HG03139 (cell line): ENCODE measurements around the gene ZNF780A.
"Not testable (repeated sequence)": the region's sequence is repeated elsewhere in the genome, so short reads cannot be mapped to it uniquely, and the experiment has no call there.

ENCODE experiments used
- ATAC-seq: cut with Tn5 transposase; IDR thresholded peaks from one replicate; pipeline ENCODE4 v1.9.1; 2021; ENCODE audit not compliant: unreplicated experiment

ZNF780A gene

GRCh38 chr19:40090241-40091204 is at the start of gene ZNF780A:
TSS of gene ZNF780A (minus strand) at chr19:40090943. CDS start at chr19:40084753, 6,190 bp downstream.
- peak; percentile 55 for ATAC-seq

- no peak for ATAC-seq
Measured at GRCh38 chr19:40139533-40140287, 49.0 kb upstream of the ZNF780A start.

GRCh38 chr19:40136818-40137217 is 46.1 kb upstream of the ZNF780A start:
- no peak for ATAC-seq

GRCh38 chr19:40134866-40135265 is 44.1 kb upstream of the ZNF780A start:
- ATAC-seq: no peak

DNA sequence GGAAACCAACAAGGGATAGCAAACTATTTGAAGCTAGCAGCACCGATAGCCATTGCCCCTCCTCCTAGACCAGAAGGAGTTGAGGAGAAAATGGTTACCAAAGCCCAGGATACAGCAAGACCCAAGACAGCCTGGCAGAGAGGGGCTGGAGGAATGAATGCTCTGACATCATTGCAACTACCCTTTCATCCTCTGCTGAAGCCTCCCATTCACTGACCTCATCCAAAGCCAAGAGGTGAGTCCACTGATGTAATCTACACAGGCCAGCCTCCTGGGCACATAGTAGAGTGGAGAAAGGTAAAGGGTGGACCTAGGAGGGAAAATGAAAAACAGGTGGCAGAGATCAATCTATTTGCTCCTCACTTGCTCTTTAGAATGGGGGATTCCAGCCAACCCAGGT is 42.7 kb upstream of the ZNF780A start:
- no peak for ATAC-seq

DNA sequence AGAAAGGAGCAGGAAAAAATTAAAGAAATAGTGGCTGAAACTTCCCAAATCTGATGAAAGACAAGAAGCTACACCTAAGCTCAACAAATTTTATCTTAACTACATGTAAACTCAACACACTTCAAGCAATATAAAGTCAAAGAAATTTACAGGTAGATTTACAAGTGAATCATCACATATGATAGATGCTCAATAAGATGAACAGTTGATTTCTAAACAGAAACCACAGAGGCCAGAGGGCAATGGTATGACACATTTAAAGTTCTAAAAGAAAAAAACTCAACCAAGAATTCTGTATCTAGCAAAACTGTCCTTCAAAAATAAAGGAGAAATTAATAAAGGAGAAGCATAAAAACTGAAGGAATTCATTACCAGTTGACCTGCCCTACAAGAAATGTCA is 39.3 kb upstream of the ZNF780A start:
- no peak for ATAC-seq

DNA sequence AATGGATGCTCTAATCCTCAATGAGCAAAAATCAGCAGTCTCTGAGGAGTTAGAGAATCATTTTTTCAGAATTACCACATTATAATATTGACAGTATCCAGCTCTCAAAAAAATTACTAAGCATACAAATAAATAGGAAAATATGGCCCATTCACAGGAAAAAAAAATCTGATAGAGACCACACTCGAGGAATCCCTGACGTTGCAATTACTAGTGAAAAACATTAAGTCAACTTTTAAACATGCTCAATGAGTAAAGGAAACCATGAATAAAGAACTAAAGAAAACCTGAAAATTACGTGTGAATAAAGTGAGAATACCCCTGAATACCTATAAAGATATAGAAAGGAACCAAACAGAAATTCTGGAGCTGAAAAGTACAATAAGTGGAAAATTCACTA is 38.7 kb upstream of the ZNF780A start:
- ATAC-seq: no peak

DNA sequence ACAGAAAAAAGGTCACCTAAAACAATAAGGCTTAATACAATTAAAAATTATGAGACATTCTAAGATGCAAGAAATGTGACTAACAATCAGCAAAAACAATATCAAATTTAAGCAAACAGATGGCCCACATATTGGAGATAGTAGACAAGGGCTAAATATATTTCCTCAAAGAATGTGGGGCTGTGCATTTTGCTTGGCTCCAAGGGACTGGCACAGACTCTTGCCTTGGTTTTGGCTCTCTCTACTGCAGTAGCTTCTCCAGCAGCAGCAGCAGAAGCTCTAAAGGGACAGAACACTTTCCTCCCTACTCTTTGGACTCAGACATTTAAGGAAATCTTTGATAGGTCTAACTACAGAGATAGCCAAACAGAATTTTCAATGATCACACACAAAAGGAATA is 38.2 kb upstream of the ZNF780A start:
- ATAC-seq: no peak

GRCh38 chr19:40119380-40119779 is 28.6 kb upstream of the ZNF780A start:
- ATAC-seq: no peak

- not testable (repeated sequence) for ATAC-seq
Measured at GRCh38 chr19:40118638-40119037, 27.9 kb upstream of the ZNF780A start.

- ATAC-seq: no peak
Measured at GRCh38 chr19:40116075-40116474, 25.3 kb upstream of the ZNF780A start.

GRCh38 chr19:40114119-40114518 is 23.4 kb upstream of the ZNF780A start:
- ATAC-seq: not testable (repeated sequence)

- ATAC-seq: not testable (repeated sequence)
Measured at GRCh38 chr19:40112271-40112670, 21.5 kb upstream of the ZNF780A start.

- ATAC-seq: no peak
Measured at GRCh38 chr19:40110570-40110969, 19.8 kb upstream of the ZNF780A start.

DNA sequence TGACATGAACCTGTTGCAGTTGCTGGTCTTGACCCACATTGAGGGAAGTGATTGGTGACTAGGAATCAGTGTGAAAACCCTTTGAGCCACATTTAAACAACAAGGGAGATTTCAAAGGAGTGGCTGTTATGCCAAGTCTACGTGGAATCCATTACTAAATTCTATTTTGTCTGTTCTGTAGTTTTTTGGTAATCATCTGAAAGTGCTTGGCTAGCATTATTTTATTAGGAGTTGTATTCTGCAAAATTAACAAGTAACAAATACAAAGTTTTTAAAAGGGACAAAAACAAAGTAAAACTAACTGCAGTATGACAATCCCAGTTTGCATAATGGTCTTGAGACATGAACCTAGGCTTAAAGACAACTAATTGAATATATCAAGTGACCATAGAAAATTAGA is 14.0 kb upstream of the ZNF780A start:
- ATAC-seq: no peak

- ATAC-seq: no peak
Measured at GRCh38 chr19:40103600-40103999, 12.9 kb upstream of the ZNF780A start.

DNA sequence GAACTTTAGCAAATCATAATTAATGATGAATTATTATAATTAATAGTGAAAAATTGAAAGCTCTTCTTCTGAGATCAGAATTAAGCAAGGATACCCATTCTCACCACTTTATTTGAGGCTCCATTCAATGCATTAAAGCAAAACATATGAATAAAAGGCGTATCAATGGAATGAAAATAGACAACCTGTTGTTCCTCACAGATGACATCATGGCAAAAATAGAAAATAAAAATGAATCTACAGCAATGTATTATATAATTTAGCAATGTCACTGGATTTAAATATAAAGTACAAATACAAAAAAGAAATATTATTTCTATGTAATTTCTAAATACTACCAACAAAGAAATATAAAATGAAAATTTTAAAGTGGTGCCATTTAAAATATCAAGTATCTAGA is 11.1 kb upstream of the ZNF780A start:
- ATAC-seq: no peak

GRCh38 chr19:40093416-40093815 is 2.7 kb upstream of the ZNF780A start:
- no peak for ATAC-seq

GRCh38 chr19:40091205-40092129 is 724 bp upstream of the ZNF780A start:
- ATAC-seq: no peak

GRCh38 chr19:40089462-40089861 is 1.3 kb downstream of the ZNF780A start:
- no peak for ATAC-seq
